Measurements from ENCODE around the gene VANGL1.

Gene VANGL1

DNA sequence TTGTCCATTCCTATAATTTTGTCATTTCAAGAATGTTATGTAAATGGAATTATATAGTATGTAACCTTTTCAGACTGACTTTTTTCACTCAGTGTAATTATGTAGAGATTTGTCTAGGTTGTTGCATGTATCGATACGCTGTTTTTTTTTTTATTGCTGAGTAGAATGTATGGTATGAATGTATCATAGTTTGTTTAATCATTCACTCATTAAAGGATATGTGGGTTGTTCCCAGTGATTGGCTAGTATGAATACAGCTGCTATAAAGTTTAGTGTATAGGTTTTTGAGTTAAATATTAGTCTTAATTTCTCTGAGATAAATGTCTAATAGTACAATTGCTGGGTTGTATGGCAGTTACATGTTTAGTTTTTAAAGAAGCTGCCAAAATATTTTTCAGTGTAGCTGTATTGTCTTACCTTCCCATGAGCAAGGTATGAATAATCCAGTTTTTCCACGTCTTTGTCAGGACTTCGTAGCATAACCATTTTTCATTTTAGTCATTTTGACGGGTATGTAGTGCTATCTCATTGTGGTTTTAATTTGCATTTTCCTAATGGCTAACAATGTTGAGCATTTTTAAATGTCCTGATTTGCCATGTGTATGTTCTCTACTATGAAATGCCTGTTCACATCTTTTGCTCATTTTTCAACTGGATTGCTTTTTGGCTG is 104.4 kb downstream of the VANGL1 start:
- no peak for DNase-seq
